H9 (cell line): ENCODE data around the gene TSEN34. TPM values are rescaled to one million over a fixed set of nuclear protein-coding genes. Genes with fewer than 3 reads are reported as not detected.

ENCODE experiments used
- DNase-seq: peaks from one replicate; pipeline ENCODE4 v3.0.0-alpha.2; 2017
- H2AFZ ChIP-seq: one replicate; pipeline ENCODE4 v1.6.1; 2013; ENCODE audit warnings: mild to moderate bottlenecking, low read length, control low read depth, moderate library complexity
- H2AK5ac ChIP-seq: 2 replicates; pipeline ENCODE4 v1.6.1; 2013; ENCODE audit warnings: low read length, control low read depth, mixed read lengths; ENCODE audit not compliant: insufficient read length
- H2BK120ac ChIP-seq: one replicate; pipeline ENCODE4 v1.6.1; 2013; ENCODE audit warnings: low read depth, mild to moderate bottlenecking, low read length, control low read depth, inconsistent platforms; ENCODE audit not compliant: poor library complexity, severe bottlenecking
- H2BK12ac ChIP-seq: 2 replicates; pipeline ENCODE4 v1.6.1; 2013; ENCODE audit warnings: low read length, control low read depth, mixed read lengths, low read depth; ENCODE audit not compliant: insufficient read length
- H2BK15ac ChIP-seq: 2 replicates; pipeline ENCODE4 v1.6.1; 2013; ENCODE audit warnings: low read depth, low read length, control low read depth
- H2BK20ac ChIP-seq: one replicate; pipeline ENCODE4 v1.6.1; 2013; ENCODE audit warnings: low read depth, mild to moderate bottlenecking, low read length, control low read depth, inconsistent platforms; ENCODE audit not compliant: poor library complexity, severe bottlenecking
- H2BK5ac ChIP-seq: 2 replicates; pipeline ENCODE4 v1.6.1; 2013; ENCODE audit warnings: low read length, control low read depth, mixed read lengths; ENCODE audit not compliant: insufficient read length
- H3K14ac ChIP-seq: 2 replicates; pipeline ENCODE4 v1.6.1; 2013; ENCODE audit warnings: low read length, control low read depth; ENCODE audit not compliant: insufficient read depth
- H3K18ac ChIP-seq: 2 replicates; pipeline ENCODE4 v1.6.1; 2013; ENCODE audit warnings: low read depth, mild to moderate bottlenecking, mixed read lengths, low read length, control low read depth; ENCODE audit not compliant: insufficient read length
- H3K23ac ChIP-seq: 2 replicates; pipeline ENCODE4 v1.6.1; 2013; ENCODE audit warnings: low read length, control low read depth, mixed read lengths, low read depth; ENCODE audit not compliant: insufficient read length
- H3K23me2 ChIP-seq: 2 replicates; pipeline ENCODE4 v1.6.1; 2013; ENCODE audit warnings: low read depth, mild to moderate bottlenecking, mixed read lengths, low read length, control low read depth; ENCODE audit not compliant: insufficient read length, poor library complexity, severe bottlenecking
- H3K27ac ChIP-seq: 2 replicates; pipeline ENCODE4 v1.5.1; 2013; ENCODE audit warnings: low read length, control low read depth, mixed read lengths, low read depth; ENCODE audit not compliant: insufficient read length
- H3K27me3 ChIP-seq: 2 replicates; pipeline ENCODE4 v1.6.1; 2013; ENCODE audit warnings: low read length, control low read depth, inconsistent platforms; ENCODE audit not compliant: insufficient read depth
- H3K4ac ChIP-seq: 2 replicates; pipeline ENCODE4 v1.6.1; 2013; ENCODE audit warnings: low read depth, mild to moderate bottlenecking, control low read depth, inconsistent platforms, low read length, moderate library complexity
- H3K4me1 ChIP-seq: 2 replicates; pipeline ENCODE4 v1.6.1; 2013; ENCODE audit warnings: low read length, control low read depth, inconsistent platforms; ENCODE audit not compliant: insufficient read depth
- H3K4me2 ChIP-seq: 2 replicates; pipeline ENCODE4 v1.6.1; 2013; ENCODE audit warnings: low read length, control low read depth, mixed read lengths; ENCODE audit not compliant: insufficient read length, insufficient read depth
- H3K56ac ChIP-seq: 2 replicates; pipeline ENCODE4 v1.6.1; 2013; ENCODE audit warnings: low read depth, mild to moderate bottlenecking, mixed read lengths, low read length, control low read depth; ENCODE audit not compliant: insufficient read length
- H3K79me1 ChIP-seq: 2 replicates; pipeline ENCODE4 v1.6.1; 2013; ENCODE audit warnings: low read depth, mild to moderate bottlenecking, moderate library complexity, low read length, control low read depth, inconsistent platforms; ENCODE audit not compliant: insufficient read depth, poor library complexity, severe bottlenecking
- H3K79me2 ChIP-seq: 2 replicates; pipeline ENCODE4 v1.6.1; 2013; ENCODE audit warnings: low read length, control low read depth, inconsistent platforms; ENCODE audit not compliant: insufficient read depth
- H3K9ac ChIP-seq: 2 replicates; pipeline ENCODE4 v1.6.1; 2013; ENCODE audit warnings: low read length, control low read depth, mixed read lengths; ENCODE audit not compliant: insufficient read length; ENCODE audit errors: extremely low read depth
- H3K9me3 ChIP-seq: one replicate; pipeline ENCODE4 v1.6.1; 2013; ENCODE audit warnings: low read depth, low read length, inconsistent platforms; ENCODE audit not compliant: control insufficient read depth
- H3T11ph ChIP-seq: one replicate; pipeline ENCODE4 v1.6.1; 2013; ENCODE audit warnings: mild to moderate bottlenecking, low read length, control low read depth, inconsistent platforms
- H4K20me1 ChIP-seq: one replicate; pipeline ENCODE4 v1.6.1; 2013; ENCODE audit not compliant: control insufficient read depth, insufficient read length, insufficient read depth
- H4K5ac ChIP-seq: 2 replicates; pipeline ENCODE4 v1.6.1; 2013; ENCODE audit warnings: low read depth, mild to moderate bottlenecking, mixed read lengths, low read length, control low read depth; ENCODE audit not compliant: insufficient read length
- H4K8ac ChIP-seq: replicated peaks from 2 replicates; pipeline ENCODE4 v1.6.1; 2013; ENCODE audit warnings: low read length, control low read depth, mixed read lengths, low read depth; ENCODE audit not compliant: insufficient read length
- H4K91ac ChIP-seq: 2 replicates; pipeline ENCODE4 v1.6.1; 2013; ENCODE audit warnings: low read depth, mild to moderate bottlenecking, moderate library complexity, mixed read lengths, low read length, control low read depth; ENCODE audit not compliant: insufficient read length
- H3K27ac Mint-ChIP-seq, 3 experiments: 2 replicates in 2 of 3; 3 replicates in 1 of 3; pipeline ENCODE4 v1.8.0; 2020 to 2021; ENCODE audit warnings: mixed read lengths in 3 of 3, mild to moderate bottlenecking in 1 of 3, moderate library complexity in 1 of 3
- H3K27me3 Mint-ChIP-seq: 2 replicates; pipeline ENCODE4 v1.8.0; 2021; ENCODE audit warnings: low read depth, mild to moderate bottlenecking, moderate library complexity, mixed read lengths
- H3K36me3 Mint-ChIP-seq, 3 experiments: 2 replicates in 2 of 3; 3 replicates in 1 of 3; pipeline ENCODE4 v1.8.0; 2020 to 2021; ENCODE audit warnings: low read depth in 3 of 3, mixed read lengths in 3 of 3; ENCODE audit not compliant: insufficient read depth in 1 of 3
- H3K4me1 Mint-ChIP-seq, 2 experiments: 2 replicates each; pipeline ENCODE4 v1.8.0; 2020; ENCODE audit warnings: mixed read lengths in 2 of 2
- H3K4me3 Mint-ChIP-seq, 2 experiments: 2 replicates in 1 of 2; 3 replicates in 1 of 2; pipeline ENCODE4 v1.8.0; 2020 to 2021; ENCODE audit warnings: mild to moderate bottlenecking in 2 of 2, mixed read lengths in 2 of 2, moderate library complexity in 1 of 2
- H3K9me3 Mint-ChIP-seq, 2 experiments: 2 replicates in 1 of 2; 3 replicates in 1 of 2; pipeline ENCODE4 v1.8.0; 2020; ENCODE audit warnings: mild to moderate bottlenecking in 2 of 2, mixed read lengths in 2 of 2, moderate library complexity in 1 of 2
- CTCF ChIP-seq: fragments of 200-600 bp; sonication (generic); conservative IDR thresholded peaks from 3 replicates; pipeline ENCODE4 v1.8.0; 2021; ENCODE audit warnings: antibody characterized with exemption, mild to moderate bottlenecking
- WGBS: extraction: QIAGEN DNeasy Blood & Tissue Kit; methylation state at CpG from one replicate; pipeline ENCODE4 v1.1.7; 2013; ENCODE audit warnings: missing lambda C conversion rate, low lambda C conversion rate, mixed read lengths; ENCODE audit not compliant: insufficient read length; ENCODE audit errors: extremely low coverage; 5-methylcytosine and 5-hydroxymethylcytosine counted together
- total RNA-seq: library from RNA; stranded (reverse); gene quantifications from 2 replicates; pipeline ENCODE4 v1.2.1, GENCODE V29; 2021

Gene TSEN34
- total RNA-seq, 1 experiment from 2014 or later, result 28.3 TPM

GRCh38 chr19:54204767-54205468 is 13.8 kb downstream of the TSEN34 start:
- Histone ChIP-seq H3K23me2 (peaks cover 7% of the 10 kb centered on the region), H3K4ac (no peak overlapping the region), H2BK15ac (no peak overlapping the region), H4K8ac (no peak overlapping the region), H2AFZ (no peak overlapping the region), H3K4me2 (peak overlapping the region; percentile 28), H4K20me1 (peaks cover 3% of the 10 kb centered on the region), H3K14ac (no peak overlapping the region), H3K4me1 (peaks cover 3% of the 10 kb centered on the region), H3K18ac (no peak overlapping the region), H3K79me2 (peaks cover 39% of the 10 kb centered on the region), H4K5ac (no peak overlapping the region), H3T11ph (no peak overlapping the region), H2BK5ac (no peak overlapping the region), H3K9me3 (no peaks in the 10 kb centered on the region), H2BK120ac (no peak overlapping the region), H4K91ac (no peak overlapping the region), H3K79me1 (peaks cover 6% of the 10 kb centered on the region), H3K56ac (no peak overlapping the region), H3K27ac (no peak overlapping the region), H3K9ac (peak overlapping the region; percentile 29), H3K27me3 (no peaks in the 10 kb centered on the region), H2AK5ac (no peak overlapping the region), H2BK12ac (no peak overlapping the region), H3K23ac (no peak overlapping the region), H2BK20ac (no peak overlapping the region)
- H3K4me3 Mint-ChIP-seq, result peak overlapping the region; percentile 95 to 98
- no peak for TF ChIP-seq CTCF
- no peak for DNase-seq
- WGBS, result no CpG with 5 or more reads among the region's 4 CpGs
- no peaks in the 10 kb centered on the region for H3K9me3 Mint-ChIP-seq
- peaks cover 49 to 73% of the 10 kb centered on the region in 2 experiments for H3K4me1 Mint-ChIP-seq
- peaks cover 77 to 82% (median 80%) of the 10 kb centered on the region in 3 experiments for H3K36me3 Mint-ChIP-seq
- no peaks in the 10 kb centered on the region; the same call in 1 of the 2 replicates for H3K27me3 Mint-ChIP-seq
- peak overlapping the region in 1 of 3 experiments; percentile 76; a peak in 2 of 7 replicates for H3K27ac Mint-ChIP-seq
